HG02973 (cell line): Measurements from ENCODE around the gene KIAA0825.
"Not testable (repeated sequence)": the region's sequence is repeated elsewhere in the genome, so short reads cannot be mapped to it uniquely, and the experiment has no call there.

Source experiments
- ATAC-seq: cut with Tn5 transposase; IDR thresholded peaks from one replicate; pipeline ENCODE4 v1.9.1; 2021; ENCODE audit warnings: moderate library complexity; ENCODE audit not compliant: unreplicated experiment

KIAA0825 gene

GRCh38 chr5:94116317-94116716 lies 502.1 kb downstream of the KIAA0825 start:
- ATAC-seq: not testable (repeated sequence)

GRCh38 chr5:94113087-94113486 lies 505.3 kb downstream of the KIAA0825 start:
- no peak for ATAC-seq

- peak; percentile 100 for ATAC-seq
These were observed 507.0 kb downstream of the KIAA0825 start for GRCh38 chr5:94111209-94112004.

DNA sequence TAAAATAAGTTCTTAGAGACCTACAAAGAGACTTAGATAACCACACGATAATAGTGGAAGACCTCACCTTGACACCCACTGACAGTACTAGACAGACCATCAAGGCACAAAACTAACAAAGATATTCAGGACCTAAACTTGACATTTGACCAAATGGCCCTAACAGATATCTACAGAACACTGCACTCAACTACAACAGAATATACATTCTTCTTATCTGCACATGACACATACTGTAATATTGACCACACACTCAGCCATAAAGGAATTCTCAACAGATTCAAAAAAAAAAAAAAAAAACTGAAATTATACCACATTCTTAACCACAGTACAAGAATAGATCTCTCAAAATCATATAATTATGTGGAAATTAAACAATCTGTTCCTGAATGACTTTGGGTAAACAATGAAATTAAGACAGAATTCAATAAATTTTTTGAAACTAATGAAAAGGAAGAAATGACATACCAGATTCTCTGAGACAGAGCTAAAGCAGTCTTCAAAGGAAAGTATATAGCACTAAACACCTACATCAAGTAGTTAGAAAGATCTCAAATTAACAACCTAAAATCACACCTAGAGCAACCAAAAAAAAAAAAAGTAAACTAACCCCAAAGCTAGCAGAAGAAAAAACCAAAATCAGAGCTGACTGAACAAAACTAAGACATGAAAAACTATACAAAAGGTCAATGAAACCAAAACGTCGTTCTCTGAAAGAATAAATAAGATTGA lies 514.7 kb downstream of the KIAA0825 start:
- ATAC-seq: no peak
